ENCODE results near the gene TECPR2. TPM values are rescaled to one million over a fixed set of nuclear protein-coding genes. Genes with fewer than 3 reads are reported as not detected.
"Not testable (repeated sequence)": the region's sequence is repeated elsewhere in the genome, so short reads cannot be mapped to it uniquely, and the experiment has no call there.

TECPR2 gene
- total RNA-seq, 6 donors from 2014 or later: 16.3 to 71.2 (median 24.6) TPM

DNA sequence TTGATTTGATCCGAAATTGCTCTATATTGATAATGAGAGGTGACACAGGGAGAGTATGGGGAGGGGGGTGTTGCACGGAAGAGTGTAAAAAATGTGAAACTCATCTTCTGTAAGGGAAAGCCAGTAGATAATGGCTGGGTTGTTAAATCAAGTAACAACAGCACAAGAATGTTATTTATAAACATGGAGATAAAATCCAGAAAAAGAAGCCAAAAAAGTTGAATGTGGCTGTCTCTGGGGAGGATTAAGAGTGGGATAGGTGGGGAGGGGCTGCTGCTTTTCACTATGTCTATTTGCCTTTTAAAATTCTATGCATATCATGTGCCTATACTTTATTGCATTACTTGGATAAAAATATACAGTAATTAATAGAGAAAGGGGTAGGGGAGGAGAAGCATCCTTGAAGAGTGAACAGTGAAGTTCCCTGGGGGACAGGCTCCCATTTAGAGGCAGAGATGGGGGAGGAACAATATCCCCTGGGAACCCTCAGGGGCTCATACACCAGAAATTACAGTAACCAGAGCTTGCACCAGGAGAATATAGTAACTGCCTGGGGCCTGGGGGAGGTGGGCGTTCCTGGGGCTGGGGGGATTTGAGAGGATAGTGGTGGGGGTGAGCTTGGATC, 186.0 kb downstream of the TECPR2 start:
- peaks cover 0 to 22% (median 14%) of the 10 kb centered on the region in 4 donors for H3K27me3 ChIP-seq
- H3K36me3 ChIP-seq: no peaks in the 10 kb centered on the region
- no peak for ATAC-seq (ENCODE audit: low FRiP score in 2 of 2)
- no peak overlapping the region for H3K27ac ChIP-seq
- no peaks in the 10 kb centered on the region for H3K9me3 ChIP-seq
- 62 to 77% methylated on average over 2 to 3 of the region's 3 CpGs for whole genome bisulfite sequencing, 2 donors
- H3K4me1 ChIP-seq: peaks cover 3 to 20% (median 10%) of the 10 kb centered on the region in 4 donors
- no peak for DNase-seq
- H3K4me3 ChIP-seq: no peak overlapping the region
- TF ChIP-seq POLR2AphosphoS5 (IDR thresholded peaks at IDR 0.05) (no peak), EP300 (IDR thresholded peaks at IDR 0.05) (no peak), POLR2A (IDR thresholded peaks at IDR 0.05) (no peak)
- TF ChIP-seq, protein P1, sequence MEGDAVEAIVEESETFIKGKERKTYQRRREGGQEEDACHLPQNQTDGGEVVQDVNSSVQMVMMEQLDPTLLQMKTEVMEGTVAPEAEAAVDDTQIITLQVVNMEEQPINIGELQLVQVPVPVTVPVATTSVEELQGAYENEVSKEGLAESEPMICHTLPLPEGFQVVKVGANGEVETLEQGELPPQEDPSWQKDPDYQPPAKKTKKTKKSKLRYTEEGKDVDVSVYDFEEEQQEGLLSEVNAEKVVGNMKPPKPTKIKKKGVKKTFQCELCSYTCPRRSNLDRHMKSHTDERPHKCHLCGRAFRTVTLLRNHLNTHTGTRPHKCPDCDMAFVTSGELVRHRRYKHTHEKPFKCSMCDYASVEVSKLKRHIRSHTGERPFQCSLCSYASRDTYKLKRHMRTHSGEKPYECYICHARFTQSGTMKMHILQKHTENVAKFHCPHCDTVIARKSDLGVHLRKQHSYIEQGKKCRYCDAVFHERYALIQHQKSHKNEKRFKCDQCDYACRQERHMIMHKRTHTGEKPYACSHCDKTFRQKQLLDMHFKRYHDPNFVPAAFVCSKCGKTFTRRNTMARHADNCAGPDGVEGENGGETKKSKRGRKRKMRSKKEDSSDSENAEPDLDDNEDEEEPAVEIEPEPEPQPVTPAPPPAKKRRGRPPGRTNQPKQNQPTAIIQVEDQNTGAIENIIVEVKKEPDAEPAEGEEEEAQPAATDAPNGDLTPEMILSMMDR (IDR thresholded peaks at IDR 0.05): no peak

DNA sequence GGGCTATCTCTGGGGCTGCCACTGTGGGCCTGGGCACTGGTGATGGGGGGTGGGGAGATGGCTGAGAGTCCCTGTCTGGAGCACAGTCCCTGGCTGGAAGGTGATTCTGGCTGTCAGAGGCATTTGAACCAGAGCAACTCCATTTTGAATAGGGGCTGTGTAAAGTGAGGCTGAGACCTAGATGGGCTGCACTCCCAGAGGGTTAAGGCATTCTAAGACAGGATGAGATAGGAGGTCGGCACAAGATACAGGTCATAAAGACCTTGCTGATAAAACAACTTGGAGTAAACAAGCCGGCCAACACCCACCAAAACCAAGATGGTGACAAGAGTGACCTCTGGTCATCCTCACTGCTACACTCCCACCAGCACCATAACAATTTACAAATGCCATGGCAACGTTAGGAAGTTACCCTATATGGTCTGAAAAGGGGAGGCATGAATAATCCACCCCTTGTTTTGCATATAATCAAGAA, 188.2 kb downstream of the TECPR2 start:
- 74 to 85% methylated on average over 3 of the region's 3 CpGs for WGBS, 2 donors
- not testable (repeated sequence) for ATAC-seq (ENCODE audit: low FRiP score in 2 of 2)

More for the DNA sequence above, 188.2 kb downstream of the TECPR2 start:
- not testable (repeated sequence) for H3K27ac ChIP-seq, H3K36me3 ChIP-seq, H3K4me3 ChIP-seq, H3K27me3 ChIP-seq, DNase-seq, H3K9me3 ChIP-seq
- peaks cover 4 to 11% (median 5%) of the 10 kb centered on the region in 4 donors for H3K4me1 ChIP-seq

Small RNA genes within 50 kb of the gene (small RNA-seq; reads per million reads assigned to genes)
- gene MIR4309: 0 reads per million in 4 donors

Other genes with a start within 250 kb of the TECPR2 start
- gene WDR20, start 223.0 kb upstream of the TECPR2 start, total RNA-seq: 10 to 100 TPM; 16.3 to 28.8 (median 20.6) TPM
- 10 to 100 TPM in 5 of 6 donors, 1 to 10 TPM in 1; 8.8 to 66.0 (median 29.4) TPM for gene MOK, start 57.8 kb upstream of the TECPR2 start, total RNA-seq
- 10 to 100 TPM in 4 of 6 donors, 1 to 10 TPM in 2; 8.7 to 37.7 (median 14.1) TPM for gene ZNF839, start 43.2 kb upstream of the TECPR2 start, total RNA-seq
- 10 to 100 TPM; 13.6 to 37.7 (median 31.1) TPM for gene CINP, start 51 bp upstream of the TECPR2 start, total RNA-seq
- gene ANKRD9, start 146.8 kb downstream of the TECPR2 start, total RNA-seq: 10 to 100 TPM; 21.0 to 99.9 (median 47.6) TPM
- 10 to 100 TPM; 19.8 to 58.7 (median 34.3) TPM for gene RCOR1, start 229.7 kb downstream of the TECPR2 start, total RNA-seq